Chondrocyte (in vitro differentiated cells): Measurements from ENCODE around the gene MMAB. TPM values are rescaled to one million over a fixed set of nuclear protein-coding genes. Genes with fewer than 3 reads are reported as not detected.

Source experiments
- DNase-seq: peaks from one replicate; pipeline ENCODE4 v3.0.0; 2021; ENCODE audit warnings: mixed read lengths, low spot score
- H3K27ac Mint-ChIP-seq: one replicate; pipeline ENCODE4 v1.8.0; 2021; ENCODE audit warnings: mild to moderate bottlenecking, moderate library complexity, mixed read lengths; ENCODE audit not compliant: unreplicated experiment
- H3K27me3 Mint-ChIP-seq: 2 replicates; pipeline ENCODE4 v1.8.0; 2021; ENCODE audit warnings: low read depth, mixed read lengths
- H3K36me3 Mint-ChIP-seq: 2 replicates; pipeline ENCODE4 v1.8.0; 2021; ENCODE audit warnings: low read depth, mixed read lengths
- H3K4me1 Mint-ChIP-seq: 2 replicates; pipeline ENCODE4 v1.8.0; 2021; ENCODE audit warnings: low read depth, mild to moderate bottlenecking, mixed read lengths
- H3K4me3 Mint-ChIP-seq: one replicate; pipeline ENCODE4 v1.8.0; 2021; ENCODE audit warnings: mild to moderate bottlenecking, moderate library complexity, mixed read lengths; ENCODE audit not compliant: unreplicated experiment
- H3K9me3 Mint-ChIP-seq: 2 replicates; pipeline ENCODE4 v1.8.0; 2021; ENCODE audit warnings: low read depth, mixed read lengths
- total RNA-seq: library from RNA; stranded (reverse); gene quantifications from 3 replicates; pipeline ENCODE4 v1.2.1, GENCODE V29; 2021
- TF ChIP-seq, protein P1 (sequence below): fragments of 200-600 bp; sonication (generic); IDR thresholded peaks from 2 replicates; pipeline ENCODE4 v1.5.0; 2021; ENCODE audit warnings: antibody characterized with exemption, mild to moderate bottlenecking, moderate library complexity

Gene MMAB
- total RNA-seq, 1 donor from 2014 or later: 23.3 TPM

DNA sequence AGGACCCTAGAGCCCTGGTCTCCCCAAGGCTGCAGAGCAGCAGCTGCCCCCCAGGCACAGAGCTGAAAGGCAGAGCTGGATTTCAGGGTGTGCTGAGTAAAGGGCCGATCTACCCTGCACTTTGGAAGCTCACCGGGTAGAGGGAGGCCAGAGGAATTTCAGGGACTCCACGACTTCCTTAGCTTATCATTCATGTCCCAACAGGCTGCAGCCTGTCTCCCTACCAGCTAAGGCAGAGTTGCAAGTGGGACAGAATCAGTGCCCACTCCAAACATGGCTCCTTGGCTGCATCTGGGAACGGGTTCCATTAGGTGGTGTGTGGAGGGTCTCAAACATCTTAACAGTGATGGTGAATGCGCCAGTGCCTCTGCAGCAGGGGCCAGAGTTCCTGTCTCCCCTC, 27.5 kb downstream of the MMAB start:
- H3K27me3 Mint-ChIP-seq: peaks cover 10% of the 10 kb centered on the region
- H3K36me3 Mint-ChIP-seq: no peaks in the 10 kb centered on the region
- no peaks in the 10 kb centered on the region for H3K9me3 Mint-ChIP-seq
- no peak overlapping the region for H3K4me3 Mint-ChIP-seq
- peaks cover 20% of the 10 kb centered on the region for H3K4me1 Mint-ChIP-seq
- no peak overlapping the region for H3K27ac Mint-ChIP-seq
- no peak for DNase-seq
- TF ChIP-seq, protein P1, sequence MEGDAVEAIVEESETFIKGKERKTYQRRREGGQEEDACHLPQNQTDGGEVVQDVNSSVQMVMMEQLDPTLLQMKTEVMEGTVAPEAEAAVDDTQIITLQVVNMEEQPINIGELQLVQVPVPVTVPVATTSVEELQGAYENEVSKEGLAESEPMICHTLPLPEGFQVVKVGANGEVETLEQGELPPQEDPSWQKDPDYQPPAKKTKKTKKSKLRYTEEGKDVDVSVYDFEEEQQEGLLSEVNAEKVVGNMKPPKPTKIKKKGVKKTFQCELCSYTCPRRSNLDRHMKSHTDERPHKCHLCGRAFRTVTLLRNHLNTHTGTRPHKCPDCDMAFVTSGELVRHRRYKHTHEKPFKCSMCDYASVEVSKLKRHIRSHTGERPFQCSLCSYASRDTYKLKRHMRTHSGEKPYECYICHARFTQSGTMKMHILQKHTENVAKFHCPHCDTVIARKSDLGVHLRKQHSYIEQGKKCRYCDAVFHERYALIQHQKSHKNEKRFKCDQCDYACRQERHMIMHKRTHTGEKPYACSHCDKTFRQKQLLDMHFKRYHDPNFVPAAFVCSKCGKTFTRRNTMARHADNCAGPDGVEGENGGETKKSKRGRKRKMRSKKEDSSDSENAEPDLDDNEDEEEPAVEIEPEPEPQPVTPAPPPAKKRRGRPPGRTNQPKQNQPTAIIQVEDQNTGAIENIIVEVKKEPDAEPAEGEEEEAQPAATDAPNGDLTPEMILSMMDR: no peak

GRCh38 chr12:109544955-109545531, 28.3 kb downstream of the MMAB start:
- H3K4me3 Mint-ChIP-seq: no peak overlapping the region
- H3K27ac Mint-ChIP-seq: peak overlapping the region; percentile 27
- H3K36me3 Mint-ChIP-seq: no peaks in the 10 kb centered on the region
- TF ChIP-seq, protein P1: no peak
- peaks cover 21% of the 10 kb centered on the region for H3K4me1 Mint-ChIP-seq
- no peaks in the 10 kb centered on the region for H3K9me3 Mint-ChIP-seq
- no peak for DNase-seq
- H3K27me3 Mint-ChIP-seq: peaks cover 7% of the 10 kb centered on the region

GRCh38 chr12:109542876-109543275, 30.4 kb downstream of the MMAB start:
- no peak overlapping the region for H3K4me3 Mint-ChIP-seq
- H3K27me3 Mint-ChIP-seq: no peaks in the 10 kb centered on the region
- no peak for DNase-seq
- peaks cover 32% of the 10 kb centered on the region for H3K4me1 Mint-ChIP-seq
- TF ChIP-seq, protein P1: no peak
- no peaks in the 10 kb centered on the region for H3K9me3 Mint-ChIP-seq
- no peaks in the 10 kb centered on the region for H3K36me3 Mint-ChIP-seq
- H3K27ac Mint-ChIP-seq: no peak overlapping the region

GRCh38 chr12:109542014-109542413, 31.3 kb downstream of the MMAB start:
- no peak overlapping the region for H3K27ac Mint-ChIP-seq
- peaks cover 32% of the 10 kb centered on the region for H3K4me1 Mint-ChIP-seq
- H3K9me3 Mint-ChIP-seq: no peaks in the 10 kb centered on the region
- no peak for DNase-seq
- H3K4me3 Mint-ChIP-seq: no peak overlapping the region
- H3K36me3 Mint-ChIP-seq: peaks cover 1% of the 10 kb centered on the region
- TF ChIP-seq, protein P1: no peak
- no peaks in the 10 kb centered on the region for H3K27me3 Mint-ChIP-seq

DNA sequence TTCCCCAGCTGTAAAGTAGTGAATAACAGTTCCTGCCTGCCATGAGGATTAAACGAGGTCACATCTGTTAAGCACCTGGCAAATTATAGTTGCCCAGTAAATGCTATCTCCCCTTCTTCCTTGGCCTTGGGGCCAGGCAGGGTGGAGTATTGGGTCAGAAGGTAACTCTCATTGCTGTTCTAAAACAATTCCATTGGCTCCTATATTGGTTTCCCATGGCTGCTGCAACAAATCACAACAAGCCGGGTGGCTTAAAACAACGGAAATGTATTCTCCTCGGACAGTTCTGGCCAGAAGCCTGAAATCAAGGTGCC, 31.9 kb downstream of the MMAB start:
- DNase-seq: no peak
- H3K36me3 Mint-ChIP-seq: peaks cover 6% of the 10 kb centered on the region
- TF ChIP-seq, protein P1: no peak
- H3K27me3 Mint-ChIP-seq: no peaks in the 10 kb centered on the region
- no peaks in the 10 kb centered on the region for H3K9me3 Mint-ChIP-seq
- H3K27ac Mint-ChIP-seq: no peak overlapping the region
- no peak overlapping the region for H3K4me3 Mint-ChIP-seq
- H3K4me1 Mint-ChIP-seq: peaks cover 32% of the 10 kb centered on the region
